ENCODE results near the gene SCG2.
"Not testable (repeated sequence)": the region's sequence is repeated elsewhere in the genome, so short reads cannot be mapped to it uniquely, and the experiment has no call there.

Gene SCG2

GRCh38 chr2:223594831-223595230, 7.3 kb downstream of the SCG2 start:
- TF ChIP-seq, protein P1, sequence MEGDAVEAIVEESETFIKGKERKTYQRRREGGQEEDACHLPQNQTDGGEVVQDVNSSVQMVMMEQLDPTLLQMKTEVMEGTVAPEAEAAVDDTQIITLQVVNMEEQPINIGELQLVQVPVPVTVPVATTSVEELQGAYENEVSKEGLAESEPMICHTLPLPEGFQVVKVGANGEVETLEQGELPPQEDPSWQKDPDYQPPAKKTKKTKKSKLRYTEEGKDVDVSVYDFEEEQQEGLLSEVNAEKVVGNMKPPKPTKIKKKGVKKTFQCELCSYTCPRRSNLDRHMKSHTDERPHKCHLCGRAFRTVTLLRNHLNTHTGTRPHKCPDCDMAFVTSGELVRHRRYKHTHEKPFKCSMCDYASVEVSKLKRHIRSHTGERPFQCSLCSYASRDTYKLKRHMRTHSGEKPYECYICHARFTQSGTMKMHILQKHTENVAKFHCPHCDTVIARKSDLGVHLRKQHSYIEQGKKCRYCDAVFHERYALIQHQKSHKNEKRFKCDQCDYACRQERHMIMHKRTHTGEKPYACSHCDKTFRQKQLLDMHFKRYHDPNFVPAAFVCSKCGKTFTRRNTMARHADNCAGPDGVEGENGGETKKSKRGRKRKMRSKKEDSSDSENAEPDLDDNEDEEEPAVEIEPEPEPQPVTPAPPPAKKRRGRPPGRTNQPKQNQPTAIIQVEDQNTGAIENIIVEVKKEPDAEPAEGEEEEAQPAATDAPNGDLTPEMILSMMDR (conservative IDR thresholded peaks at IDR 0.05; ENCODE audit: low read depth) = no peak
- no peak for DNase-seq (ENCODE audit: low spot score)
- no peak overlapping the region for H3K27ac ChIP-seq
- ChIA-PET CTCF (interaction anchor here (0.6 kb wide), 1 partner anchor 517 kb away, joined by 4 read pairs; no protein-coding TSS in a partner anchor), POLR2A (ENCODE audit: low non-redundant PET) (no interaction called here)

DNA sequence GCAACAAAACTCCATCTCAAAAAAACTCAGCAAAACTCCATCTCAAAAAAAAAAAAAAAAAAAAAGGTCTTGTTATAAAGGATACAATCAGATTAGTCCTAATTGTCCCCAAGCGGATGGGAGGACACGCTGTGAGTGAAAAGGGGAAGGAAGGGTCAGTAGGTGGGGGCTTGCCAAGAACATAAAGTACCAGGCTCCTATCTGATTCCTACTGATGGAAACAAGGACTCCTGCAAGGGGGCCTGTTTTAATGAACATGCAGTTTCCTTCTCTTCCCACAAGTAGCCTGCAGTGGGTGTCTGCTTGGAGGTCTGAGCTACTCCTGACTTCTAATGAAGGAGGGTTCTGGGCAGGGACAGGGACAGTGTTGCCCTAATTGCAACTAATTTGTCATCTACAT, 7.9 kb downstream of the SCG2 start:
- TF ChIP-seq, protein P1 (conservative IDR thresholded peaks at IDR 0.05; ENCODE audit: low read depth) = no peak
- H3K27ac ChIP-seq = no peak overlapping the region
- CTCF ChIA-PET = interaction anchor here (0.6 kb wide), 1 partner anchor 517 kb away, joined by 4 read pairs; no protein-coding TSS in a partner anchor
- DNase-seq (ENCODE audit: low spot score) = no peak
- POLR2A ChIA-PET (ENCODE audit: low non-redundant PET) = no interaction called here

GRCh38 chr2:223592689-223593088, 9.5 kb downstream of the SCG2 start:
- DNase-seq (ENCODE audit: low spot score); POLR2A ChIA-PET (ENCODE audit: low non-redundant PET); H3K27ac ChIP-seq; CTCF ChIA-PET: not testable (repeated sequence)

DNA sequence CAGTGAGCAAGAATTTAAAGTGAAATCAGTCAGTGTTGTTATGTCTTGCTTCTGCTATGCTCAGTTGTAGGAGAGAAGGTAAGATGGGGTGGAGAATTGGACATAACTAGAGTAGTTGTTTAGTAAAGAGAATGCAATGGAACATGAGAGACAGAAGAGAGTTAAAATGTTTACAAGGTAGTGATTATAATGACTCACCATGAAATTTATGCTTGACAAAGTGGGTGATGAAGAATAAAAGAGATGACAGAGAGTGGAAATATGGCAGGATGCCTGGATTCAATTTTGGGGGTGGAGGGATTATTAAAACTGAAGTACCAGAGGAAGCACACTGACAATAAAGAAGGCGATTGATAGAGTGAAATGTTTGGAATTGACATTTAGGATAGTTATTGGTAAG, 10.6 kb downstream of the SCG2 start:
- TF ChIP-seq, protein P1 (conservative IDR thresholded peaks at IDR 0.05; ENCODE audit: low read depth) = no peak
- H3K27ac ChIP-seq = no peak overlapping the region
- ChIA-PET POLR2A (ENCODE audit: low non-redundant PET) (no interaction called here), CTCF (no interaction called here)
- no peak for DNase-seq (ENCODE audit: low spot score)

DNA sequence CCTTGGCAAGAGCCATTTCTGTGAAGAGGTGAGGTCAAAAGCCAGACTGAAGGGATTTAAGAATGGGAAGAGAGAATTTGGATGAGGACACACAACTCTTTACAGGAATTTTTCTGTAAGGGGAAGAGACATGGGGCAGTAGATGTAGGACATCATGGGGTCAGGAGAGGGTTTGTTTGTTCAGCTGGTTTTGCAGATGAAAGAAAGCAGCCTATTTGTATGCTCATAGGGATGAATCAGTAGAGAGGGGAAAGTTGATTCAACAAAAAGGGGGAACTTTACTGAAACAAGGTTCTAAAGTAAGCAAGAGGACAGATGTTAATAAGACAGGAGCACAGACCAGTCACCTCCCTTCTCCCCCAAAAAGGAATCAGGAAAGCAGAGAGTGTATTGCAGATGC, 11.2 kb downstream of the SCG2 start:
- ChIA-PET CTCF (no interaction called here), POLR2A (ENCODE audit: low non-redundant PET) (no interaction called here)
- TF ChIP-seq, protein P1 (conservative IDR thresholded peaks at IDR 0.05; ENCODE audit: low read depth) = no peak
- no peak for DNase-seq (ENCODE audit: low spot score)
- no peak overlapping the region for H3K27ac ChIP-seq

- no peak overlapping the region for H3K27ac ChIP-seq
- ChIA-PET POLR2A (ENCODE audit: low non-redundant PET) (no interaction called here), CTCF (no interaction called here)
- DNase-seq (ENCODE audit: low spot score) = no peak
- TF ChIP-seq, protein P1 (conservative IDR thresholded peaks at IDR 0.05; ENCODE audit: low read depth) = no peak
Measured at GRCh38 chr2:223589901-223590300, 12.3 kb downstream of the SCG2 start.

DNA sequence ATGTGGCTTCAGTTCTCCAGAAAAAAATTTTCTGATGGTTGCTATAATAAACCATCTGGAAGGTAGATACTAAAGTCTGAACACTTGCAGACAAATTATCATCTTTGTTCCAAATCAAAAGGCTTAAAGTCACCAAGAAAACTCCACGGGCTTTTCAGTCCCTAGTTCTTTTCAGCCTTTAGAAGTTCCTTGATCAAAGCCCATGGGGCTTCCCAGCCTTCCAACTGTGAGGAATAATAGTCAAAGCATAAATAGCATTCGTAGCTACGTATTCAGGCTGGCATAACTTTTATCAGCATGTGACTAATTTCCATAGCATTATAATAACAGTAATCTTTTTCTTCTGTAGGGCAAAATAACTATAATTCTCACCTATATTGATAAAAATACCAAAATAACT, 13.9 kb downstream of the SCG2 start:
- CTCF ChIA-PET = interaction anchor here (0.6 to 0.7 kb wide), 2 partner anchors 107 to 1244 kb away, joined by 3 read pairs; no protein-coding TSS in a partner anchor
- DNase-seq (ENCODE audit: low spot score) = no peak
- H3K27ac ChIP-seq = no peak overlapping the region
- TF ChIP-seq, protein P1 (conservative IDR thresholded peaks at IDR 0.05; ENCODE audit: low read depth) = no peak
- POLR2A ChIA-PET (ENCODE audit: low non-redundant PET) = no interaction called here

Measured in RWPE1 (cell line).